NCI-H774 (cell line): ENCODE results near the gene SHC3.
"Not testable (repeated sequence)": the region's sequence is repeated elsewhere in the genome, so short reads cannot be mapped to it uniquely, and the experiment has no call there.

Experiments used
- DNase-seq: peaks from one replicate; lab custom pipeline; 2025; lab: John Stamatoyannopoulos, UW

SHC3 gene, protein sequence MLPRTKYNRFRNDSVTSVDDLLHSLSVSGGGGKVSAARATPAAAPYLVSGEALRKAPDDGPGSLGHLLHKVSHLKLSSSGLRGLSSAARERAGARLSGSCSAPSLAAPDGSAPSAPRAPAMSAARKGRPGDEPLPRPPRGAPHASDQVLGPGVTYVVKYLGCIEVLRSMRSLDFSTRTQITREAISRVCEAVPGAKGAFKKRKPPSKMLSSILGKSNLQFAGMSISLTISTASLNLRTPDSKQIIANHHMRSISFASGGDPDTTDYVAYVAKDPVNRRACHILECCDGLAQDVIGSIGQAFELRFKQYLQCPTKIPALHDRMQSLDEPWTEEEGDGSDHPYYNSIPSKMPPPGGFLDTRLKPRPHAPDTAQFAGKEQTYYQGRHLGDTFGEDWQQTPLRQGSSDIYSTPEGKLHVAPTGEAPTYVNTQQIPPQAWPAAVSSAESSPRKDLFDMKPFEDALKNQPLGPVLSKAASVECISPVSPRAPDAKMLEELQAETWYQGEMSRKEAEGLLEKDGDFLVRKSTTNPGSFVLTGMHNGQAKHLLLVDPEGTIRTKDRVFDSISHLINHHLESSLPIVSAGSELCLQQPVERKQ

DNA sequence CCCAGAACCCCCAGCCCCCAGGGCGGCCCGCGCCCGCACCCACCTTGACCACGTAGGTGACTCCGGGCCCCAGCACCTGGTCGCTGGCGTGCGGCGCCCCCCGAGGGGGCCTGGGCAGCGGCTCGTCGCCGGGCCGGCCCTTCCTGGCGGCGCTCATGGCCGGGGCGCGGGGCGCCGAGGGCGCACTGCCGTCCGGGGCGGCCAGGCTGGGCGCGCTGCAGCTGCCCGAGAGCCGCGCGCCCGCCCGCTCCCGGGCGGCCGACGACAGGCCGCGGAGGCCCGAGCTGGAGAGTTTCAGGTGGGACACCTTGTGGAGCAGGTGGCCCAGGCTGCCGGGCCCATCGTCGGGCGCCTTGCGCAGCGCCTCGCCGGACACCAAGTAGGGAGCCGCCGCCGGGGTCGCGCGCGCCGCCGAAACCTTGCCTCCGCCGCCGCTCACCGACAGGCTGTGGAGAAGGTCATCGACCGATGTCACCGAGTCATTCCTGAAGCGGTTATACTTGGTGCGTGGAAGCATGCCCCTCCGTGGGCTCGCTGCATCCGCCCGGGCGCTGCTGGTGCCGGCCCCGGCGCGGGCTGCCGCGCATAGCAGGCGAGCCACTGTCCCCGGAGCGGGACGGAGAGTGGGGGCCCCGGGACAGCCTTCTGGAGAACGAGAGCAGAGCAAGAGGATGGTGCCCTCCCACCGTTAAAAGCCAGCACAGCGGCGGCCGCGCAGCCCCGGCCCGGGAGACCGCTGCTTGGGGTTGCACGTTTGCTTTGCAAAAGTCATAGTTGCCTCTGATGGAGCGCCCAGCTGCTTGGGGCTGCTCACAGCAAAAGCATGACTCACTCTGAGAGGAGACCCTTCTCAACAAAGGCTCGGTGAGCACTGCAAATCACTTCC lies at the start of gene SHC3:
Gene SHC3, minus strand, starts transcription at position 875 of the 886 bp plus-strand sequence. Its CDS starts 358 bp downstream, at position 517.
- DNase-seq, result no peak

DNA sequence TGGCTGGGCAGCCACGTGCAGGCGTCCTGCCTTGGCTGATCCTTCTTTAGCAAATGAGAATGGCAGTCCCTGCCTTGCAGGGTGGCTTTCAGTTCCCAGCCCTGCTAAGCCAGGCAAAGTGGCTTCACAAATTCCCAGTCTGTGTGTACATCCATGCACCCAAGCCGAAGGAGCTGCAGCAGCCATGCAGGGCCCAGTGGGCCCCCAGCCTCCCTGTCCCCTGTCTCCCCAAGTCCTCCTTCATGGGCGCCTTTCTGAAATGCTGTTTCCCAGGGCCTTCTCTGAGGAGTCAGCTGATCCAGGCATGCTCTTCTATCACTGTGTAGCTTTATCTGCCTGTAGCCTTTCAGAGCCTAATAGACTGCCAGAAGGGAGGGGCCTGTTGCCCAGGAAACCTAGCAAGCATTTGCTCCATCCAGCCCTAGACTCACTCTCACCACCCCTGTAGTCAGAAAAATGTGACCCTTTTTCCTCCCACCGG lies 47.4 kb upstream of the SHC3 start:
- DNase-seq, result no peak

DNA sequence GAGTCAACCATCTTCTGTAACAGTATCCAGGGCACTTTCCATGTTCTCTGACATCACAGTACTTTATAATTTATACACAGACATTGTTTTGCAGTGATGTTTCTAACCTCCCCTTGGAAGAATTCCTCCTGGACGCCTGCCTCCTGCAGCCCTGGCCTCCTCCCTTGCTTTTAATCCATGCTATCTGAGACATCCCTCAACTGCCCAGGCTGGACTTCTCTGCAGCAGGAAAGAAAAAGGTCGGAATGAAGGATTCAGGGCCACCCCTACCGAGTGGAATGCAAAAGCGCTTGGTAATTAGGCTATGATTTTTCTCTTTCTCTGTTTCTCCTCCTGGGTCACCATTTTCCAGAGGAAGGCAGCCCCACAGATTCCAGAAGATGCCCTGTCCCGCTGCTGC lies 47.0 kb upstream of the SHC3 start:
- no peak for DNase-seq

DNA sequence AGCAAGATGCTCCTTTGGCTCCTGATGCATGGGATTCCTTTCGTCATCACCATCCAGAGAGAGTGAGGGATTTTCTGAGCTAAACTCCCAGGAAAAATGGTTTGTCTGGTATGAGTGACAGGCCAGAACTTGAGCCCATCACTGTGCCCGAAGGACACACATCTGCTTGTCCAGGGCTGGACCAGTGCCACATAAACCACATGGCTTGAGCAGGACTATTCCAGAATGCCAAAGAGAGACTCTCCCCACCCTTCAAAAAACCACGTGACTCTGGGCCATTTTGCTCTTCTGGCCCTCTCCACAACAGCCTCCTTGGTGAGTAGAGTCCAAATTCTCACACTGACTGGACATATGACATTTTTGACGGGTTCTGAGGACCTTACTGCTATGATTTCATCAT lies 46.4 kb upstream of the SHC3 start:
- no peak for DNase-seq

DNA sequence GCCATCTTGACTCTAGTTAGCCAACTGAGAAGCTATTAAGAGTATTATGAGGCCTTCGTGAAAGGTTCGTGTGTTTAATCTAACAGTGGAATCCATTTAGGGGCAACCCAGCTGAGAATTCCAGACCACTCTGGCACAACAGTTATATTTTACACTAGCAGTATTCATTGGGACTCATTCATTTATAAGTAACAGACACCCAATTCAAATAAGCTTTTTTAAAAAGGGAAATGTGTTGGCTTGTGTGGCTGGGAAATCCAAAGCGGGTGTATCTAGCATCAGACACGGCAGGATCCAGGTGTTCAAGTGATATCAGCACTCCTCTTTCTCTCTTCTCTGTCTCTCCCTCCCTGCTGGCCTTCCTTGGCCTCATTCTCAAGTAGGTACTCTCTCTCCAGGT lies 46.0 kb upstream of the SHC3 start:
- no peak for DNase-seq

DNA sequence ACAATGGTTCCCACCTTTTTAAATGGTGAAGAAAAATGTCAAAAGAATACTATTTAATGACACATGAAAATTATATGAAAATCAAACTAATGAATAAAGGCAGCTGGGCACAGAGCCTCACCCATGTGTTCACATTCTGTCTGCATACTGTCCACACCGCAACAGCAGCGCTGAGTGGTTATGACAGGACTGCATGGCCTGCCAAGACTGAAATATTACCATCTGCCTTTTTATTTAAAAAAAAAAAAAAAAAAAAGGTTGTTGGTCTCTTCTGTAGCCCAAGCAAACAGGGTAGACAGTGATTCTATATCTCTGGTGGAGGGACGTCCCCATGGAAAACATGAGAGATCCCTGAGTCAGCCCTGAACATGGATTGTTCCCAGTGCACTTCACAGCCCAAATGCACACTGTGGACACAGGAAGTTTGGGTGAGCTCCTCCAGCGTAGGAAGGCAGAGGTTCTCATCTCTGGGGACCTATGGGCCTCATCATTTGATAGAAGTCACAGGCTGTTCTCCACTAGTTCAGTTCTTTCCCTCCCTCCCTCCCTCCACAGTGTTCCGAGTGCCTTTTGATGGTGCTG lies 44.9 kb upstream of the SHC3 start:
- DNase-seq, result no peak

DNA sequence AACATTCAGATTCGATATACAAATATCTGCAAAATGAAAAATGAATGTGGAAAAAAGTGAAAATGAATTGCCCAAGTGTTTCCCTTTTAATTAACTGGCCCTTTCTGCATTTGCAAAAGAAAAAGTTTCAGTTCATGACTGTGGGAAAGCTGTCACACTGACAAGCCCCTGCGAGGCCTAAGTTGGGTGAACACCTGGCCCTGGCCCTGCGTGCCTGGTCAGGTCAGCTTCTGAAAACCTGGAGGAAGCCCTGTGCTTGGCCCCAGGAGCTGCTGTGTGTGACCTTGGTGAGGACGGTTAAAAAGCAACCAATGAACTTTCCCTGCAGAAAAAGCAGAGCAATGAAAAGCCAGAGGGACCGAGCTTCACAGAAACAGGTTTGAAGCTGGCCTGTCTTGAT lies 41.0 kb upstream of the SHC3 start:
- DNase-seq, result no peak

DNA sequence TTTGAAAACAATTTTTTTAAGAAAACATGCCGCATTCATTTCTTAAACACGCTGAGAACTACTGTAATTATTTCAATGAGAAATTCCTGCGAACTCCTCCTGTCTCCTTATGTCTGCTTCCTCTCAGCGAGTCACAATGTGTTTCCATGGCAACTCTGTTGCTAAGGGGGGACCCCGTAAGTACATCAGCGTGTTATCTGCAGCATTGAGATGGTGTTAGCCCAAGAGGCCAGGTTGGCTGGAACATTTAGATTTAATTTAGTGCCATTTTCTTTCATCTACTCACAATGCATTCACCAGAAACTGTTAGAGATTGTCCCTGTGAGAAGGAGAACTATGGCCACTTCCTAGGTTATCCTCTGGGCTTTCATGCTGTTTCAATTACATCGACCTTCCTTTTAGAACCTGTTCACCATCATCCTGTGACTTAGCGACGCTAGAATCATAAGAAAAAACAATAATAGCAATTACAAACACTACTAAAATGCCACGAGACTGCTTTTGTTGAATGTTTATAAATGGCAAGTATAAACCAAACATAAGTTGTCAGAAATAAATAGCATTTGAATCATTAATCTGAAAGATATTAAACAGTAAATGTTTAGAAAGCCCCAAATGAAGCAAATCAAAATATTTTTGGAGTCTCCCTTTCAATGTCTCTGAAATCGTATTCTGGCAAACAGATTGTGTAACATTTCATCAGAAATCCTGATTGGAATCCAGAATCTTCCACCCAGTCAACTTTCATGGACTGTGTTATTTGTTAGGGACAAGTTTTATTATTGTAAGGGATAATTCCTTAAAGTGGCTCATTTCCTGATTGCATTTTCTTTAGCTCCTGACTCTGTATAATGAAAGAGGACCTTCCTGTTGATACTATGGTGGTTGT lies 39.7 kb upstream of the SHC3 start:
- no peak for DNase-seq

DNA sequence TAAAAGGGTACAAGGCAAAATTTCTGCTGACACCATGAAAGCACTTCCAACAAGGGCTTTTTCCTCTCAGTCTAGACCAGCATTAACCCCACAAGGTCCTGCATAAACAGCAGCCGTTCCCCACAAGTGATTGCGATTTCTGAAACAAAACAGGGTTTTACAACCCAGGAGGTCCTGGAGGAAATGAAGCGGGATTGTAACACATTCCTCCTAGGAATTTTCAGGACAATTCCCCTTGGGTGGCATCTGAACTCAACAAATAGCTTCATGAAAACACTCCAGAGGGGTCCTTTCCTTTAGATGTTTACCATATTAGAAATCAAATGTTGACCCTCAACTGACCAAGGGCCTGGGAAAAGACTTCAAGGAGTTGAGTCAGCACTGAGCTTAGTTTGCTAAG lies 36.7 kb upstream of the SHC3 start:
- no peak for DNase-seq

DNA sequence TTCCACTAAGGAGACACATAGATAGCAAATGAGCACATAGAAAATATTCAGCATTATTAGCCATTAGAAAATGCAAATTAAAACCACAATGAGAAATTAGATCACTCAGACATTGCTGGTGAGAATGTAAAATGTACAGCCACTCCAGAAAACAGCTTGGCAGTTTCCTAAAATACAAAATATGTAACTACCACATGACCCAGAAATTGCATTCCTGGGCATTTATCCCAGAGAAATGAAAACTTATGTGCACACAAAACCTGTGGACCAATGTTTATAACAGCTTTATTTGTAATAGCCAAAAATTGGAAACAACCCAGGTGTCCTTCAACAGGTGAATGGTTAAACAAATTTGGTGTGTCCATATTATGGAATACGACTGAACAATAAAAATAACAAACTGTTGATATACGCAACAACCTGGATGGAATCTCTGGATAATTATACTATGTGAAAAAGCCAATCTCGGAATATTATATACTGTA lies 34.8 kb upstream of the SHC3 start:
- DNase-seq, result no peak

DNA sequence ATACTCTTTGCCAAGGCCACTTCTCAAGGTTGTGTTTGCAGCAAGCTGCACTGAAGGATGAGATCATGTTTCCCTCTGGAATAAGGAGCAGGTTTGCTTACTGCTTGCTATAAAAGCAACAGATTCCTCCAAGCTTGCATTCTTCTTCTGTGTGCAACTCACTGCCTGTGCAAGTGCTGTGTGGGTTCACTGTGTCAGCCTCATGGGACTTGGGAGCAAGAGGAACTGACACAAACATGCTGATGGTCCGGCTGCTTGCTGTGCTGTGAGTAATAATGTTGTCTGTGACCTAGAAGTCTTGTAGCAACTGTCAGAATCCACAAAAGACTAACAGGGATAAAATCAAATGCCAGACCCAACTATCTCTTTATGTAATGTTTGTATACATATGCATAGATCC lies 33.6 kb upstream of the SHC3 start:
- no peak for DNase-seq

DNA sequence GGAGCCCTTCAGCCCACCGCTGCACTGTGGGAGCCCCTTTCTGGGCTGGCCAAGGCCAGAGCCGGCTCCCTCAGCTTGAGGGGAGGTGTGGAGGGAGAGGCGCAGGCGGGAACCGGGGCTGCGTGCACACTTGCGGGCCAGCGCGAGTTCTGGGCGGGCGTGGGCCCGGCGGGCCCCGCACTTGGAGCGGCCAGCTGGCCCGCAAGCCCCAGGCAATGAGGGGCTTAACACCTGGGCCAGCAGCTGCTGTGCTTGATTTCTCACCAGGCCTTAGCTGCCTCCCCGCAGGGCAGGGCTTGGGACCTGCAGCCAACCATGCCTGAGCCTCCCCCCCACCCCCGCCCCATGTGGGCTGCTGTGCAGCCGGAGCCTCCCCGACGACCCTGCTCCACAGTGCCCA lies 30.7 kb upstream of the SHC3 start:
- DNase-seq, result not testable (repeated sequence)

DNA sequence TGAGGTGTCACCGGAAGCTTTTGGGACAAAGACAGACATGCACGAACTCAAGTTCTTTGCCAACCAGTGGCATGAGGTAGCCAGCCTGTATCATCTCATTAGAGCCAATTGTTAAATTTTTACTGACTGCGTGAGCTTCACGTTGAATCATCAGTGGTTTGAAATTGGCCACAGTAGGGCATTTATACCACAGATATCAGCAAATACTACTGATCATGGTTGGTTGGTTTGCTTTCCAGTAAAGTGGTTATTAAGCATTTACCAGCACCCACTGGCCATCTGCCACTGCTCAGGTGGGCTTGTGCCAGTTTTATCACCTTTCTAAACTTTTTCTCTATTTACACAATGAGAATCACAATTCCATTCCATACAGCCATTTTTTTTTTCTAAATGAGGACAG lies 28.4 kb upstream of the SHC3 start:
- no peak for DNase-seq

DNA sequence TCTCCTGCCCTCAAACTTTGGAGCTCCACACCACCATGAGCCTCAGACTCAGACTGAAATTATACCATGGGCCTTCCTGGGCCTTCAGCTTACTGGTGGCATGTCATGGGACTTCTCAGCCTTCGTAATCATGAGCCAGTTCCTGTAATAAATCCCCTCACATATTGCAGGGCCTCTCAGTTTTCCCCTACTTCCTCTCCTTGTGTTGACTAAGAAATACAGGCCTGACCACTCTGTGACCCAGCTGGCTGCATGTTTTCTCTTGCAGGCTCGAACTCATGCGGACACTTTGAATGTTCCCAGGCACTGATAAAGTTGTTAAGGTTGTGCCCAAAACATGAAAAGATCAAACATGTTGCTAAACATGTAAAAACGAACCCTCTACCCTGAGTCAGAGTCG lies 26.2 kb upstream of the SHC3 start:
- DNase-seq, result no peak

DNA sequence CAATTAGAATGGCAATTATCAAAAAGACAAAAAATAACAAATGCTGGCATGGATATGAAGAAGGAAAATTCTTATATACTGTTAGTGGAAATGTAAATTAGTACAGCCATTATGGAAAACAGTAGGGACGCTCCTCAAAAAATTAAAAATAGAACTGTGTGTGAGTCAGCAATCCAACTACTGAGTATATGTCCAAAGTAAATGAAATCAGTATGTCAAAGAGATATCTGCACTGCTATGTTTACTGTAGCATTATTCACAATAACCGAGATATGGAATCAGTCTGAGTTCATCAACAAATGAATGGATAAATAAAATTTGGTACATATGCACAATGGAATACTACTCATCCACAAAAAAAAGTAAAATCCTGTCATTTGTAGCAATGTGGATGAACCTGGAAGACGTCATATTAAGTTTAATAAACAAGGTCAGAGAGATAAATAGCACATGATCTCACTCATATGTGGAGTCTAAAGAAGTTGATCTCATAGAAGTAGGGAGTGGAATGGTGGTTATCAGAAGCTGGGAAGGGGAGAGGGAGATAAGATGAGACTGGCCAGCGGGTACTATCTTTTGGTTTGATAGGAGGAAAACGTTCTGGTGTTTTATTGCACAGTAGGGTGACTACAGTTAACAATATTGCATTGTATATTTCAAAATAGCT lies 16.6 kb upstream of the SHC3 start:
- no peak for DNase-seq

DNA sequence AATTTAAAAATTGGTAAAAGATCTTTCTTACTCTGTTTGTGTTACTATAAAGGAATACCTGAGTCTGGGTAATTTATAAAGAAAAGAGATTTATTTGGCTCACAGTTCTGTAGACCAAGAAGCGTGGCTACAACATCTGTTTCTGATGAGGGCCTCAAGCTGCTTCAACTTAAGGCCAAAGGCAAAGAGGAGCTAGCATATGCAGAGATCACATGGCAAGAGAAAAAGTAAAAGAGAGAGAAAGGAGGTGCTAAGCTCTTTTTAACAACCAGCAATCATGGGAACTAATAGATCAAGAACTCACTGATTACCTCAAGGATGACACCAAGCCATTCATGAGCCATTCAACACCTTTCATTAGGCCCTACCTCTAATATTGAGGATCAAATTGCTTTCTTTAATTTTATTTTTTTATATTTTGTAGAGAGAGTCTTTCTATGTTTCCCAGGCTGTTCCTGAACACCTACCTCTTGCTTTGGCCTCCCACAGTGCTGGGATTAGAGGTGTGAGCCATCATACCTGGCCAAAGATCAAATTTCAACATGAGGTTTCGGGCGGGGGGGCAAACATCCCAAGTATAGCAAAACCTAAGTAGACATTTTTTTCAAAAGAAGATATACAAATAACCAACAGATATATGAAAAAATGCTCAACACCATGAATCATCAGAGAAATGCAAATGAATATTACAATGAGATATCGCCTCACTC lies 16.0 kb upstream of the SHC3 start:
- no peak for DNase-seq

DNA sequence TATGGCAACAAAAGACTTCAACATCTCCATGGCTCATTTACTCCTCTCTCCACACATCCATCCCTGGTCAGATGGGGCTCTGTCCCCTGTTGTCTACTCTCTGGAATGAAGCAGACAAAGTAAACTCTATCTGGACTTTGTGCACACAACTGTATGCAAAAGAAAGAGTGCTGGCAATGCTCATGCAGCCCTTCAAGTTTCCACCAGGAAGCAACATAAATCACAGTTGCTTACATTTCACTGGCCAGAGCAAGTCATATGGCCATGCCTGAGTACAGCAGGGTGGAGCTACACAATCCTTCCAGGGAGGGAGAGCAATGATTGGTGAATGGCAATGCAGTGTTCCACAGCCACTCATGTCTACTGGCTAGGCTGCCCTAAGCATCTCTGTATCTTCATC lies 12.4 kb upstream of the SHC3 start:
- DNase-seq, result no peak

DNA sequence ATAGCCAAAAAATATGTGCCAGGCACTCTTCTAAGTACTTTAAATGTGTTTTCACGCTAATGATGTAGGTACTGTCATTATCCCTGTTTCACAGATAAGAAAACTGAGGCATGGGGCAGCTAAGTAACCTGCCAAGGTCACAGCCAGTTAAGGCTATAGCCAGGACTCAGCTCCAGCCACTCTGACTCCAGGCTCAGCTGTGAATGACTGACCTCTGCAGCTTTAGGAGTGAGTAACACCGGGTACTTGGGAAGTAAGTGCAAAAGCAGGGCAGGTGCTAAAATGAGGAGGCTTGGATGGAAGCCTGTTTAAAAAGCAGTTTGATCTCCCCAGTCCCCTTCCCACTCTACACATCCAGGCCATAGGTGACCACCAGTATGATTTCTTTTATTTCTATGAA lies 10.6 kb upstream of the SHC3 start:
- no peak for DNase-seq

DNA sequence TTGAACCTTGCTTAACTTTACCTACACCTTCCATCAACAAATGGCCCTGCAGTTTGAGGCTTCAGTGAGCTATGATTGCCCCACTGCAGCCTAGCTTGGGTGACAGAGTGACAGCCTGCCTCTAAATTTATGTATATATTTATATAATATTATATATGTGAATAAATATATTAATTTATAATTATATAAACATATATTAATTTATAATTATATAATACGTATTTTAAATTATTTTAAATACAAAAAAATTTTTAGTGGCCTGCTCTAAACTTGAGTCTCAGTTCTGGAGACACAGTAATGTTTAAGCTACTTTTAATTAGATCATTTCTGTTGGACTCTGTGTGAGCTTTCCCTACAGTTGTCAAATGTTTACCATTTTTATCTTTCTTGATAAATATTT lies 9.3 kb upstream of the SHC3 start:
- DNase-seq, result no peak

DNA sequence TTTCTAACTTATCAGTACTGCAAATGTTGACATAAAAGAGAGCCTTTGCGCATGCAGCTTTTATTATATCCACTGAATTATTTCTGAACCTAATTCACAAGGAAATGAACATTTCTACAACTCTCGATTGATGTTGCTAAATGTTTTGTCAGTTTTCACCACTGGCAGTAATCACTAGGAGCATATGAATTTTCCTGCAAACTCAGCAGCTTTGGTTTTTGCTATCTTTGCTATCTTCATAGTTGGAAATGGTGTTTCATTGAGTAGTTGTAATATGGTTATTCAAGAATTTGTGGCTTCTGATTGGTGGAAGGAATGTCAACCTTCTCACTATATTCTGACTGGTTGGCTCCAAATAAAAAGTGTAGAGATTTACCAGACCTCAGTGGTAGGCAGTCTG lies 8.9 kb upstream of the SHC3 start:
- no peak for DNase-seq
